GM18499 (cell line): ENCODE measurements around the gene PLP1.
"Not testable (repeated sequence)": the region's sequence is repeated elsewhere in the genome, so short reads cannot be mapped to it uniquely, and the experiment has no call there.

Source experiments
- ATAC-seq: cut with Tn5 transposase; IDR thresholded peaks from one replicate; pipeline ENCODE4 v1.9.1; 2021; ENCODE audit warnings: moderate number of reproducible peaks; ENCODE audit not compliant: insufficient read depth, unreplicated experiment

The PLP1 gene

GRCh38 chrX:103820802-103821201, 44.2 kb downstream of the PLP1 start:
- ATAC-seq: not testable (repeated sequence)

GRCh38 chrX:103823591-103823990, 47.0 kb downstream of the PLP1 start:
- ATAC-seq: no peak

GRCh38 chrX:103825881-103826280, 49.2 kb downstream of the PLP1 start:
- ATAC-seq: no peak

GRCh38 chrX:103828529-103828928, 51.9 kb downstream of the PLP1 start:
- no peak for ATAC-seq

- ATAC-seq: no peak
Observed at GRCh38 chrX:103830848-103831247, 54.2 kb downstream of the PLP1 start.

- ATAC-seq: no peak
Observed at GRCh38 chrX:103831342-103831802, 54.7 kb downstream of the PLP1 start.

- ATAC-seq: no peak
Observed at GRCh38 chrX:103831803-103832544, 55.3 kb downstream of the PLP1 start, which contains the start of gene RAB9B. TSS of gene RAB9B (minus strand) at chrX:103832257. CDS start at chrX:103825784, 6,473 bp downstream.

- no peak for ATAC-seq
Observed at GRCh38 chrX:103839404-103839803, 62.8 kb downstream of the PLP1 start.
